ENCODE data around the gene PCDHA5.

The PCDHA5 gene

GRCh38 chr5:140868721-140869554 is 47.5 kb downstream of the PCDHA5 start, which contains the start of gene PCDHA11:
TSS of gene PCDHA11 (plus strand) at chr5:140868957. CDS start at chr5:140869104, 147 bp downstream.
- DNase-seq: no peak

DNA sequence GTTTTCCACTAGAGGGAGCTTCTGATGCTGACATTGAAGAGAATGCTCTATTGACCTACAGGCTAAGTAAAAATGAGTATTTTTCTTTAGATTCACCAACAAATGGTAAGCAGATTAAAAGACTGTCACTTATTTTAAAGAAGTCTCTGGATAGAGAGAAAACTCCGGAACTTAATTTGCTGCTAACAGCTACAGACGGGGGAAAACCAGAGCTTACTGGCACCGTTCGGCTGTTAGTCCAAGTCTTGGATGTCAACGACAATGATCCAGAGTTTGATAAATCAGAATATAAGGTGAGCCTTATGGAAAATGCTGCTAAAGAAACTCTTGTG is 48.1 kb downstream of the PCDHA5 start:
- no peak for DNase-seq

DNA sequence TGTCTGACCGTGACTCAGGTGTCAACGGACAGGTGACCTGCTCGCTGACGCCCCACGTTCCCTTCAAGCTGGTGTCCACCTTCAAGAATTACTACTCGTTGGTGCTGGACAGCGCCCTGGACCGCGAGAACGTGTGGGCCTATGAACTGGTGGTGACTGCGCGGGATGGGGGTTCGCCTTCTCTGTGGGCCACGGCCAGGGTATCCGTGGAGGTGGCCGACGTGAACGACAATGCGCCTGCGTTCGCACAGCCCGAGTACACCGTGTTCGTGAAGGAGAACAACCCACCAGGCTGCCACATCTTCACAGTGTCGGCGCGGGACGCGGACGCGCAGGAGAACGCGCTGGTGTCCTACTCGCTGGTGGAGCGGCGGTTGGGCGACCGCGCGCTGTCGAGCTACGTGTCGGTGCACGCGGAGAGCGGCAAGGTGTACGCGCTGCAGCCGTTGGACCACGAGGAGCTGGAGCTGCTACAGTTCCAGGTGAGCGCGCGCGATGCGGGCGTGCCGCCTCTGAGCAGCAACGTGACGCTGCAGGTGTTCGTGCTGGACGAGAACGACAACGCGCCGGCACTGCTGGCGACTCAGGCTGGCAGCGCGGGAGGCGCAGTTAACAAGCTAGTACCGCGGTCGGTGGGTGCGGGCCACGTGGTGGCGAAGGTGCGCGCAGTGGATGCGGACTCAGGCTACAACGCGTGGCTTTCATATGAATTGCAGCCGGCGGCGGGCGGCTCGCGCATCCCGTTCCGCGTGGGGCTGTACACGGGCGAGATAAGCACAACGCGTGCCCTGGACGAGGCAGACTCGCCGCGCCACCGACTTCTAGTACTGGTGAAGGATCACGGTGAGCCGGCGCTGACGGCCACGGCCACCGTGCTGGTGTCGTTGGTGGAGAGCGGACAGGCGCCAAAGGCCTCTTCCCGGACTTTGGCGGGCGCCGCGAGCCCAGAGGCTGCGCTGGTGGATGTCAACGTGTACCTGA is 49.1 kb downstream of the PCDHA5 start:
- no peak for DNase-seq

Measured in NCI-H2171 (cell line).